B cell (primary cell): ENCODE data around the gene THADA. TPM values are rescaled to one million over a fixed set of nuclear protein-coding genes. Genes with fewer than 3 reads are reported as not detected.
A peak's percentile ranks its signal among the peaks of the same experiment; 100 is the strongest.

ENCODE experiments used
- ATAC-seq: fragments of 200-7000 bp; cut with Tn5 transposase; one replicate; pipeline ENCODE4 v1.10.0; 2021; ENCODE audit warnings: low read depth, mild to moderate bottlenecking, moderate number of reproducible peaks, moderate library complexity
- CTCF ChIA-PET: fragments of 350-600 bp; sonication (Branson Sonifier 250); formaldehyde crosslinking; loops from one replicate; lab custom pipeline; 2021; ENCODE audit warnings: antibody characterized with exemption, inconsistent platforms; lab: Charles Lee
- POLR2A ChIA-PET: fragments of 350-600 bp; sonication (Branson Sonifier 250); formaldehyde crosslinking; loops from one replicate; lab custom pipeline; 2021; ENCODE audit warnings: antibody characterized with exemption; lab: Charles Lee
- DNase-seq: peaks from one replicate; pipeline ENCODE4 v3.0.0; 2013
- H2AFZ ChIP-seq: 2 replicates; pipeline ENCODE4 v1.6.1; 2012; ENCODE audit warnings: mild to moderate bottlenecking, low read depth, low read length; ENCODE audit not compliant: insufficient read depth, poor library complexity, severe bottlenecking
- H3K27ac ChIP-seq, 2 donors: 1 replicate in 1 of 2; 2 replicates in 1 of 2; pipeline ENCODE4 v1.5.1; 2012 to 2013; ENCODE audit warnings: low read length in 2 of 2, mild to moderate bottlenecking in 2 of 2, moderate library complexity in 1 of 2
- H3K27me3 ChIP-seq, 4 experiments: fragments of 200-600 bp in 1 of 4; sonication (generic) in 1 of 4; replicated peaks in 1 of 4; 1 replicate in 2 of 4; 2 replicates in 2 of 4; pipeline versions ENCODE4 v1.6.1 to v1.7.0; 2013 to 2016; ENCODE audit warnings: low read length in 3 of 4, mild to moderate bottlenecking in 2 of 4, mixed read lengths in 1 of 4, moderate library complexity in 1 of 4; ENCODE audit not compliant: insufficient read depth in 4 of 4, control insufficient read depth in 3 of 4; ENCODE audit errors: control extremely low read depth in 1 of 4
- H3K36me3 ChIP-seq, 2 experiments: replicated peaks in 1 of 2; 1 replicate in 1 of 2; 2 replicates in 1 of 2; pipeline versions ENCODE4 v1.6.1 to v1.7.1; 2013; ENCODE audit warnings: low read length in 1 of 2; ENCODE audit not compliant: insufficient read depth in 2 of 2, control insufficient read depth in 1 of 2; ENCODE audit errors: control extremely low read depth in 1 of 2, extremely low read depth in 1 of 2
- H3K4me1 ChIP-seq, 2 donors: fragments of 200-600 bp in 1 of 2; sonication (generic) in 1 of 2; 1 replicate in 1 of 2; 2 replicates in 1 of 2; pipeline versions ENCODE4 v1.5.1 to v1.6.1; 2013 to 2017; ENCODE audit warnings: low read length in 2 of 2; ENCODE audit not compliant: control insufficient read depth in 2 of 2, insufficient read depth in 2 of 2
- H3K4me2 ChIP-seq: replicated peaks from 2 replicates; pipeline ENCODE3; 2012; ENCODE audit warnings: mild to moderate bottlenecking, low read depth, low read length; ENCODE audit not compliant: poor library complexity, severe bottlenecking
- H3K4me3 ChIP-seq, 5 experiments: fragments of 200-600 bp in 1 of 5; sonication (generic) in 1 of 5; 1 replicate in 3 of 5; 2 replicates in 2 of 5; pipeline versions ENCODE4 v1.5.1 to v1.7.0; 2011 to 2016; ENCODE audit warnings: low read length in 4 of 5, mild to moderate bottlenecking in 4 of 5, low read depth in 2 of 5, control low read depth in 1 of 5, moderate library complexity in 1 of 5; ENCODE audit not compliant: insufficient read depth in 1 of 5; ENCODE audit errors: control extremely low read depth in 1 of 5, extremely low read depth in 1 of 5
- H3K79me2 ChIP-seq: fragments of 200-600 bp; sonication (generic); one replicate; pipeline ENCODE4 v1.6.0; 2016; ENCODE audit warnings: low read length; ENCODE audit not compliant: control insufficient read depth, insufficient read depth
- H3K9ac ChIP-seq: fragments of 200-600 bp; sonication (generic); 2 replicates; pipeline ENCODE4 v1.6.1; 2017; ENCODE audit warnings: mild to moderate bottlenecking, low read length, moderate library complexity
- H3K9me3 ChIP-seq, 3 donors: one replicate each; pipeline versions ENCODE4 v1.6.1 to v1.7.1; 2013; ENCODE audit warnings: low read length in 2 of 3; ENCODE audit not compliant: control insufficient read depth in 2 of 3, insufficient read depth in 1 of 3; ENCODE audit errors: control extremely low read depth in 1 of 3
- H4K20me1 ChIP-seq: 2 replicates; pipeline ENCODE4 v1.6.0; 2012; ENCODE audit warnings: mild to moderate bottlenecking, low read length; ENCODE audit not compliant: insufficient read depth, control insufficient read depth, poor library complexity, severe bottlenecking
- H3K27ac Mint-ChIP-seq: one replicate; pipeline ENCODE4 v1.8.0; 2021; ENCODE audit warnings: mixed read lengths
- H3K27me3 Mint-ChIP-seq: one replicate; pipeline ENCODE4 v1.8.0; 2021; ENCODE audit warnings: mixed read lengths
- H3K4me1 Mint-ChIP-seq: one replicate; pipeline ENCODE4 v1.8.0; 2021; ENCODE audit warnings: mixed read lengths
- H3K4me3 Mint-ChIP-seq: one replicate; pipeline ENCODE4 v1.8.0; 2021; ENCODE audit warnings: mixed read lengths
- H3K9me3 Mint-ChIP-seq: one replicate; pipeline ENCODE4 v1.8.0; 2022; ENCODE audit warnings: mixed read lengths; ENCODE audit not compliant: insufficient read depth
- CTCF ChIP-seq: fragments of 200-600 bp; IDR thresholded peaks from one replicate; pipeline ENCODE4 v1.8.0; 2022; ENCODE audit warnings: antibody characterized with exemption, mild to moderate bottlenecking
- EZH2 ChIP-seq: IDR thresholded peaks from 2 replicates; pipeline ENCODE4 v1.6.1; 2012; ENCODE audit warnings: borderline replicate concordance, low read depth, mild to moderate bottlenecking, moderate library complexity, low read length; ENCODE audit not compliant: insufficient read depth, poor library complexity, severe bottlenecking
- WGBS: methylation state at CpG from one replicate; pipeline ENCODE4 v1.1.5; 2013; ENCODE audit warnings: missing lambda C conversion rate; ENCODE audit not compliant: insufficient coverage; 5-methylcytosine and 5-hydroxymethylcytosine counted together
- intact Hi-C: fragments of 100-400 bp; cut with micrococcal nuclease; formaldehyde crosslinking; loops from one replicate; pipeline ENCODE4 v1.10.0; 2022
- polyA plus RNA-seq: library from polyadenylated mRNA; depleted of rRNA; stranded (reverse); fragments of >200 nt; gene quantifications from 2 replicates; pipeline ENCODE4 v1.2.3, GENCODE V29; 2012
- total RNA-seq, 2 donors: library from RNA; stranded (reverse); fragments of 120-200 nt in 1 of 2; gene quantifications; 1 replicate in 1 of 2; 2 replicates in 1 of 2; pipeline versions ENCODE4 v1.2.3 to v1.2.4, GENCODE V29; 2013 to 2022

Gene THADA
- total and polyA plus RNA-seq, 2 donors (not counting 1 experiment from before 2014, with no cell fraction given): 17.6 to 48.5 TPM

- peaks cover 40% of the 10 kb centered on the region for H3K4me1 Mint-ChIP-seq
- H3K4me3 ChIP-seq: no peak overlapping the region
- intact Hi-C loops: no loop called here
- no peaks in the 10 kb centered on the region for H3K9me3 ChIP-seq
- no peaks in the 10 kb centered on the region for H3K27me3 Mint-ChIP-seq
- H3K27ac ChIP-seq: no peak overlapping the region
- H3K27me3 ChIP-seq: no peaks in the 10 kb centered on the region
- CTCF ChIA-PET: interaction anchor here (0.7 to 21.8 kb wide), 4 partner anchors 8 to 76 kb away, joined by 3 to 449 read pairs (median 3); no protein-coding TSS in a partner anchor
- 40% methylated on average over 23 of the region's 23 CpGs for WGBS
- H3K4me2 ChIP-seq: peak overlapping the region; percentile 42
- peak overlapping the region; percentile 36 for H3K4me3 Mint-ChIP-seq
- no peaks in the 10 kb centered on the region for H3K9me3 Mint-ChIP-seq
- H3K9ac ChIP-seq: no peak overlapping the region
- POLR2A ChIA-PET: interaction anchor here (0.8 to 1.0 kb wide), 2 partner anchors 7 to 15 kb away, joined by 3 to 4 read pairs; no protein-coding TSS in a partner anchor
- peaks cover 2% of the 10 kb centered on the region for H3K79me2 ChIP-seq
- peak overlapping the region; percentile 7 for H3K27ac Mint-ChIP-seq
- ATAC-seq: peak; percentile 55
- peak; percentile 40 for DNase-seq
- no peak for TF ChIP-seq EZH2
- TF ChIP-seq CTCF: no peak
- no peaks in the 10 kb centered on the region for H4K20me1 ChIP-seq
- H2AFZ ChIP-seq: peak overlapping the region; percentile 42
- H3K36me3 ChIP-seq: no peaks in the 10 kb centered on the region
- H3K4me1 ChIP-seq: peaks cover 26 to 30% of the 10 kb centered on the region in 2 donors
Measured at GRCh38 chr2:43210467-43211303, 385.2 kb downstream of the THADA start.

- Histone ChIP-seq H3K9me3 (no peaks in the 10 kb centered on the region), H3K4me3 (no peak overlapping the region), H3K27me3 (no peaks in the 10 kb centered on the region), H3K36me3 (no peaks in the 10 kb centered on the region), H3K9ac (no peak overlapping the region), H3K4me1 (peaks cover 26 to 30% of the 10 kb centered on the region in 2 donors), H3K27ac (no peak overlapping the region), H2AFZ (peak overlapping the region; percentile 42), H3K4me2 (peak overlapping the region; percentile 42), H4K20me1 (no peaks in the 10 kb centered on the region), H3K79me2 (peaks cover 2% of the 10 kb centered on the region)
- intact Hi-C loops: no loop called here
- POLR2A ChIA-PET: interaction anchor here (0.8 to 1.0 kb wide), 2 partner anchors 8 to 14 kb away, joined by 3 to 4 read pairs; no protein-coding TSS in a partner anchor
- Mint-ChIP-seq H3K27me3 (no peaks in the 10 kb centered on the region), H3K4me1 (peaks cover 38% of the 10 kb centered on the region), H3K4me3 (no peak overlapping the region), H3K9me3 (no peaks in the 10 kb centered on the region), H3K27ac (peak overlapping the region; percentile 22)
- no peak for TF ChIP-seq CTCF
- no peak for TF ChIP-seq EZH2
- ATAC-seq (no peak), DNase-seq (no peak)
- WGBS: 63% methylated on average over 6 of the region's 6 CpGs
- CTCF ChIA-PET: interaction anchor here (0.7 to 21.8 kb wide), 4 partner anchors 8 to 76 kb away, joined by 3 to 449 read pairs (median 3); no protein-coding TSS in a partner anchor
Measured at GRCh38 chr2:43210125-43210466, 385.7 kb downstream of the THADA start.
